Nephron progenitor cell (in vitro differentiated cells): Measurements from ENCODE around the gene ENDOV.

ENCODE experiments used
- DNase-seq: peaks from one replicate; pipeline ENCODE4 v3.0.0; 2021
- H3K27ac Mint-ChIP-seq: 2 replicates; pipeline ENCODE4 v1.8.0; 2021; ENCODE audit warnings: mild to moderate bottlenecking, moderate library complexity, mixed read lengths
- H3K27me3 Mint-ChIP-seq: 2 replicates; pipeline ENCODE4 v1.8.0; 2021; ENCODE audit warnings: mild to moderate bottlenecking, low read depth, mixed read lengths; ENCODE audit not compliant: poor library complexity
- H3K36me3 Mint-ChIP-seq: 2 replicates; pipeline ENCODE4 v1.8.0; 2021; ENCODE audit warnings: low read depth, mixed read lengths
- H3K4me1 Mint-ChIP-seq: 2 replicates; pipeline ENCODE4 v1.8.0; 2021; ENCODE audit warnings: mixed read lengths
- H3K4me3 Mint-ChIP-seq: 2 replicates; pipeline ENCODE4 v1.8.0; 2021; ENCODE audit warnings: mild to moderate bottlenecking, moderate library complexity, mixed read lengths
- H3K9me3 Mint-ChIP-seq: 2 replicates; pipeline ENCODE4 v1.8.0; 2021; ENCODE audit warnings: mild to moderate bottlenecking, moderate library complexity, mixed read lengths
- TF ChIP-seq, protein P1 (sequence below): fragments of 200-600 bp; sonication (generic); IDR thresholded peaks from 2 replicates; pipeline ENCODE4 v1.5.0; 2021; ENCODE audit warnings: antibody characterized with exemption

ENDOV gene

DNA sequence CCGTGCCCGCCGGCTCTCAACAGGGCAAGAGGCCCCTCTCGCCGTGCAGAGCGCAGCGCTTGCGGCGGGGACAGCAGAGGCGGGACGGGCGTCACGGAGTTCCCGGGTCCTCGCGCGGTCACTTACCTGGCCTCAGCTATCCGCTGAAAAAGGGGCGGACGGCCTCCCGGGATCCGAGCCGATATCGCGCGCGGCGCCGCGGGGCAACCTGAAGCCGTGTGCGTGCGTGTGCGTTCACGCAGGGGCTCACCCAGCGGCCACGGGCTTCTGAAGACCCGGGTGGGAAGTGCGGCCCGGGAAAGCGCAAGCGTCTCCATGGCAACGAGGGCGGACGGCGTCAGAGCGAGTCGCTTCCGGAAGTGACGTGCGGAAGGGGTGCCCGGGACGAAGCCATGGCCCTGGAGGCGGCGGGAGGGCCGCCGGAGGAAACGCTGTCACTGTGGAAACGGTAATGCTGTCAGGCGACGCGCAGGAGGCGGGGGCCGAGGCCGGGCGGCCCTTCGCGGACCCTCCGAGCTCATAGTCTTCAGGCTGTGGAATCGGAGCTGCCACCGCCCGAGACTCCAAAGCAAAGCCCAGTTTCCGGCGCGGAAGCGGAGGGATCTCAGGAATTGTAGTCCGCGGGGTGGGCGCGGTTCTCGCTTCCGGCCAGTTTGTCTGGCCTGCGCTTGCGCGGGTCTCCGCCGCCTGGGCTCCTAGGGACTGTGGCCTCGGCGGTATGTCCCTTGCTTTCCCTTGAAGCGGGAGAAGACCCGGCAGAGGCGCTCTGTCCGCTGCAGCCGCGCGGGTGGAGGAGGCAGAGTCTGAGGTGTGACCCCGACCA lies at the start of gene ENDOV:
ENDOV (plus strand) TSS at position 365 of the 823 bp plus-strand sequence; CDS start at position 393, 28 bp downstream.
- H3K27ac Mint-ChIP-seq: peak within 1 kb of the TSS; percentile 95
- TF ChIP-seq, protein P1, sequence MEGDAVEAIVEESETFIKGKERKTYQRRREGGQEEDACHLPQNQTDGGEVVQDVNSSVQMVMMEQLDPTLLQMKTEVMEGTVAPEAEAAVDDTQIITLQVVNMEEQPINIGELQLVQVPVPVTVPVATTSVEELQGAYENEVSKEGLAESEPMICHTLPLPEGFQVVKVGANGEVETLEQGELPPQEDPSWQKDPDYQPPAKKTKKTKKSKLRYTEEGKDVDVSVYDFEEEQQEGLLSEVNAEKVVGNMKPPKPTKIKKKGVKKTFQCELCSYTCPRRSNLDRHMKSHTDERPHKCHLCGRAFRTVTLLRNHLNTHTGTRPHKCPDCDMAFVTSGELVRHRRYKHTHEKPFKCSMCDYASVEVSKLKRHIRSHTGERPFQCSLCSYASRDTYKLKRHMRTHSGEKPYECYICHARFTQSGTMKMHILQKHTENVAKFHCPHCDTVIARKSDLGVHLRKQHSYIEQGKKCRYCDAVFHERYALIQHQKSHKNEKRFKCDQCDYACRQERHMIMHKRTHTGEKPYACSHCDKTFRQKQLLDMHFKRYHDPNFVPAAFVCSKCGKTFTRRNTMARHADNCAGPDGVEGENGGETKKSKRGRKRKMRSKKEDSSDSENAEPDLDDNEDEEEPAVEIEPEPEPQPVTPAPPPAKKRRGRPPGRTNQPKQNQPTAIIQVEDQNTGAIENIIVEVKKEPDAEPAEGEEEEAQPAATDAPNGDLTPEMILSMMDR: no peak
- DNase-seq: peak; percentile 94
- peak within 1 kb of the TSS; percentile 91 for H3K4me3 Mint-ChIP-seq
- no peaks in the 10 kb centered on the region for H3K9me3 Mint-ChIP-seq
- H3K27me3 Mint-ChIP-seq: peaks cover 49% of the 10 kb centered on the region
- peaks cover 40% of the 10 kb centered on the region for H3K4me1 Mint-ChIP-seq
- H3K36me3 Mint-ChIP-seq: peaks cover 17% of the 10 kb centered on the region

DNA sequence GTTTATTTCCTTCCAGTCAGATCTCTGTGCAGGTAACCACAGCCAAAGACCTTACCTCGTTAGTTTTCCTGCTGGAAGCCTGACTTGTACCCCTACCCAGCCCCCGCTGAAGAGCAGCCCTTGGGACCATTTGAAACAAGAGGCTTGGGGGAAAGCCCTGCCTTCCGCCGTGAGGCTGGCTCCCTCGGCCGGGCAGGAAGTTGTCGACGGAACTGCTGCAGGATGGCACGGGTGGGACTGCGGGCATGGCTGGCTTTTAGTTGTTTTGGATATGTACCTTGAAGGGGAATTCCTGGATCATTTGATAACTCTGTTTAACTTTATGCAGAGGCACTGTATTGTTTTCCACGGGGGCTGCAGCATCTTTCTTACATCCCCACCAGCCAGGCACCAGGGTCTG lies 49.0 kb upstream of the ENDOV start:
- Mint-ChIP-seq H3K4me1 (peaks cover 15% of the 10 kb centered on the region), H3K4me3 (no peak overlapping the region), H3K9me3 (no peaks in the 10 kb centered on the region), H3K27me3 (no peaks in the 10 kb centered on the region), H3K27ac (no peak overlapping the region), H3K36me3 (peaks cover 28% of the 10 kb centered on the region)
- no peak for DNase-seq
- TF ChIP-seq, protein P1: no peak

DNA sequence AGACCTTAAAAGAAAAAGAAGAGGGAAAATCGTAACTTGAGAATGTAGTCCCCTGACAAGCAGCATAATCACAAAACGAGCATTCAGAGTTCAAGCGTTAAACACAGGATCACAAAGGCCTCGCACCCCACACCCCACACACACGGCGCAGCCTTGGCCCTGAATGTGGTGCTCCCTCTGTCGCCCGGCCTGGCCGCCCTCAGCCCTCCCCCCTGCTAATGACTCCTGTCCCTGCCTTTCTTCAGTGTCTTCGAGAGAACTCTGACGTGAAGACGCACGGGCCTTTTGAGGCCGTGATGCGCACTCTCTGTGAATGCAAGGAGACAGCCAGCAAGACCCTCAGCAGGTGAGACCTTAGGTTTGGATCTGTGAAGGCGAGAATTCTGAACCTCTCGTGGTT lies 47.5 kb upstream of the ENDOV start:
- no peak for DNase-seq
- H3K27ac Mint-ChIP-seq: peak overlapping the region; percentile 38
- H3K27me3 Mint-ChIP-seq: no peaks in the 10 kb centered on the region
- H3K9me3 Mint-ChIP-seq: no peaks in the 10 kb centered on the region
- peaks cover 17% of the 10 kb centered on the region for H3K36me3 Mint-ChIP-seq
- TF ChIP-seq, protein P1: no peak
- H3K4me1 Mint-ChIP-seq: peaks cover 15% of the 10 kb centered on the region
- no peak overlapping the region for H3K4me3 Mint-ChIP-seq

DNA sequence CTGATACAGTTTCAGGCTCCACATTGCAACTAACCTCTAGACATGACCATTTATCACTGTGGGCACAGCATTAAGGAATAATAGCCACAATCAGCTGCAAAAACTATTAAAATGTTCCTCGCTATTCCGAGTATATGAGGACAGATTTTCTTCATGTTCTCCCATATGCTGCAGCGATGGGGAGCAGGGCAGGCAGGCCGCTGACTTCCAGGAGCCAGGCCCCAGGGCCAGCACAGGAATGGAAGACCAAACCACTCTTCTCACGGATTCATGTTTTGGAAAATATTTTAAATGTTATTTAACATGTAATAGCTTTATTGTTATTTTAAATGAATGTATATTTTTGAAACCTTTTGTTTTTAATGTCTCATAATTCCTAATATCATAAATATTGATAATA lies 43.8 kb upstream of the ENDOV start:
- no peak for DNase-seq
- H3K9me3 Mint-ChIP-seq: no peaks in the 10 kb centered on the region
- H3K4me3 Mint-ChIP-seq: no peak overlapping the region
- H3K4me1 Mint-ChIP-seq: peaks cover 15% of the 10 kb centered on the region
- peak overlapping the region; percentile 57 for H3K27ac Mint-ChIP-seq
- H3K27me3 Mint-ChIP-seq: peaks cover 3% of the 10 kb centered on the region
- TF ChIP-seq, protein P1: no peak
- H3K36me3 Mint-ChIP-seq: peaks cover 30% of the 10 kb centered on the region

DNA sequence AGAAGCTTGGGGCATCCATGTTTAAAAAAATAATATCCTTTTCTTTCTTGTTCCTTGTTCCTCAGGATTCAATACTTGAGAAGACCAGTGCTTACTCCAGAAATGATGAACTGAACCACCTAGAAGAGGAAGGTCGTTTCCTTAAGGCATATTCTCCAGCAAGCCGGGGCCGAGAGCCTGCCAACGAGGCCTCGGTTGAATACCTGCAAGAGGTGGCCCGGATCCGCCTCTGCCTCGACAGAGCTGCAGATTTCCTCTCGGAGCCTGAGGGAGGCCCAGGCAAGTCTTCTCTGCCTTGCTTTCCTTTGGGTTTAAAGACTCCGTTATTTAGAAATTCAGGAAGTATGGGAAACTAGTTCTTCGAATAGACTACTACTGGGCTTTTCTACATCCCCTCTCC lies 42.5 kb upstream of the ENDOV start:
- H3K36me3 Mint-ChIP-seq: peaks cover 42% of the 10 kb centered on the region
- H3K27me3 Mint-ChIP-seq: peaks cover 3% of the 10 kb centered on the region
- H3K27ac Mint-ChIP-seq: no peak overlapping the region
- no peak overlapping the region for H3K4me3 Mint-ChIP-seq
- no peak for DNase-seq
- TF ChIP-seq, protein P1: no peak
- H3K9me3 Mint-ChIP-seq: no peaks in the 10 kb centered on the region
- H3K4me1 Mint-ChIP-seq: peaks cover 8% of the 10 kb centered on the region
